Keratinocyte (primary cell): ENCODE results near the gene ASIC2. TPM values are rescaled to one million over a fixed set of nuclear protein-coding genes. Genes with fewer than 3 reads are reported as not detected.

Source experiments
- DNase-seq: peaks from one replicate; pipeline ENCODE4 v3.0.0-alpha.2; 2011; ENCODE audit warnings: low read depth, missing footprints, low spot score
- FAIRE-seq: peaks from 2 replicates; lab custom pipeline; 2011; peaks lifted over from hg19 to GRCh38; lab: Jason Lieb, UNC
- H2AFZ ChIP-seq: 2 replicates; pipeline ENCODE4 v1.6.0; 2012; ENCODE audit warnings: low read length, control low read depth, inconsistent platforms; ENCODE audit not compliant: control insufficient read depth
- H3K27ac ChIP-seq: 2 replicates; pipeline ENCODE4 v1.5.1; 2011; ENCODE audit warnings: low read length; ENCODE audit not compliant: control insufficient read depth, insufficient read depth
- H3K27me3 ChIP-seq: 3 replicates; pipeline ENCODE4 v1.6.0; 2011; ENCODE audit warnings: low read length; ENCODE audit not compliant: control insufficient read depth, insufficient read depth; ENCODE audit errors: extremely low read depth
- H3K36me3 ChIP-seq, 2 experiments: 2 replicates in 1 of 2; 3 replicates in 1 of 2; pipeline ENCODE4 v1.5.1; 2011; ENCODE audit warnings: low read length in 2 of 2, mild to moderate bottlenecking in 1 of 2; ENCODE audit not compliant: control insufficient read depth in 2 of 2, insufficient read depth in 2 of 2; ENCODE audit errors: extremely low read depth in 1 of 2
- H3K4me1 ChIP-seq: 3 replicates; pipeline ENCODE4 v1.5.1; 2011; ENCODE audit warnings: low read length; ENCODE audit not compliant: control insufficient read depth, insufficient read depth; ENCODE audit errors: extremely low read depth
- H3K4me2 ChIP-seq: 3 replicates; pipeline ENCODE4 v1.6.0; 2011; ENCODE audit warnings: low read depth, low read length; ENCODE audit not compliant: control insufficient read depth, insufficient read depth; ENCODE audit errors: extremely low read depth
- H3K4me3 ChIP-seq, 3 experiments: fragments of 200-600 bp in 1 of 3; sonication (generic) in 1 of 3; 2 replicates in 2 of 3; 3 replicates in 1 of 3; pipeline ENCODE4 v1.5.1; 2011 to 2016; ENCODE audit warnings: low read length in 3 of 3, mild to moderate bottlenecking in 3 of 3, control low read depth in 2 of 3, inconsistent platforms in 1 of 3, low read depth in 1 of 3, mixed read lengths in 1 of 3, mixed run types in 1 of 3, moderate library complexity in 1 of 3; ENCODE audit not compliant: control insufficient read depth in 2 of 3, insufficient read depth in 2 of 3; ENCODE audit errors: extremely low read depth in 1 of 3
- H3K79me2 ChIP-seq: 2 replicates; pipeline ENCODE4 v1.6.0; 2012; ENCODE audit warnings: low read length; ENCODE audit not compliant: control insufficient read depth, insufficient read depth
- H3K9ac ChIP-seq: 3 replicates; pipeline ENCODE4 v1.6.0; 2011; ENCODE audit warnings: low read length; ENCODE audit not compliant: control insufficient read depth, insufficient read depth; ENCODE audit errors: extremely low read depth
- H3K9me1 ChIP-seq: 3 replicates; pipeline ENCODE4 v1.6.0; 2011; ENCODE audit warnings: low read length; ENCODE audit not compliant: control insufficient read depth, insufficient read depth; ENCODE audit errors: extremely low read depth
- H3K9me3 ChIP-seq: 2 replicates; pipeline ENCODE4 v1.5.1; 2012; ENCODE audit warnings: low read depth, low read length; ENCODE audit not compliant: control insufficient read depth
- H4K20me1 ChIP-seq: 3 replicates; pipeline ENCODE4 v1.6.0; 2011; ENCODE audit warnings: low read length; ENCODE audit not compliant: control insufficient read depth, insufficient read depth; ENCODE audit errors: extremely low read depth
- CTCF ChIP-seq, 3 experiments: IDR thresholded peaks in 1 of 3; conservative IDR thresholded peaks in 1 of 3; optimal IDR thresholded peaks in 1 of 3; 2 replicates in 2 of 3; 3 replicates in 1 of 3; pipeline versions ENCODE3 to v1.5.1; 2011; ENCODE audit warnings: low read length in 3 of 3, mild to moderate bottlenecking in 3 of 3, moderate library complexity in 2 of 3, control low read depth in 1 of 3, inconsistent platforms in 1 of 3; ENCODE audit not compliant: insufficient read depth in 2 of 3; ENCODE audit errors: extremely low read depth in 1 of 3
- EZH2 ChIP-seq: IDR thresholded peaks from one replicate; pipeline ENCODE4 v1.6.1; 2012; ENCODE audit warnings: inconsistent platforms, mild to moderate bottlenecking, low read length, moderate library complexity
- dilution Hi-C: fragments of 300-500 bp; cut with MboI; formaldehyde crosslinking; loops from one replicate; pipeline ENCODE4 v1.7.0; 2020; ENCODE audit warnings: low sequenced_read_pairs; ENCODE audit not compliant: extremely low pct_ligation_motif_present
- polyA plus RNA-seq, 5 experiments: library from polyadenylated mRNA; depleted of rRNA in 3 of 5; stranded (reverse) in 3 of 5; stranded (forward) in 1 of 5; unstranded in 1 of 5; fragments of >200 nt; gene quantifications; 1 replicate in 1 of 5; 2 replicates in 3 of 5; 3 replicates in 1 of 5; pipeline versions ENCODE4 v1.2.1 to v1.2.3, GENCODE V29; 2011 to 2012; ENCODE audit warnings: missing spikeins in 2 of 5, low read depth in 1 of 5, low replicate concordance in 1 of 5

The ASIC2 gene
- polyA plus RNA-seq, 1 donor (not counting 4 experiments of a cell fraction or from before 2014, with no cell fraction given): not detected

- H3K27me3 ChIP-seq: peaks cover 4% of the 10 kb centered on the region
- no peaks in the 10 kb centered on the region for H4K20me1 ChIP-seq
- H3K4me2 ChIP-seq: no peak overlapping the region
- H3K9me1 ChIP-seq: no peaks in the 10 kb centered on the region
- FAIRE-seq: no peak
- no peak overlapping the region for H3K4me3 ChIP-seq
- no peak overlapping the region for H2AFZ ChIP-seq
- dilution Hi-C loops: no loop called here
- H3K4me1 ChIP-seq: no peaks in the 10 kb centered on the region
- TF ChIP-seq EZH2 (no peak), CTCF (optimal IDR thresholded peaks at IDR 0.05 in 1 of 3, IDR thresholded peaks at IDR 0.05 in 1 of 3, conservative IDR thresholded peaks at IDR 0.05 in 1 of 3; ENCODE audit: extremely low read depth in 1 of 3, insufficient read depth in 2 of 3, low read length in 3 of 3) (no peak)
- no peak overlapping the region for H3K9ac ChIP-seq
- DNase-seq: no peak
- no peaks in the 10 kb centered on the region for H3K9me3 ChIP-seq
- H3K27ac ChIP-seq: no peak overlapping the region
- H3K36me3 ChIP-seq: no peaks in the 10 kb centered on the region
- H3K79me2 ChIP-seq: no peaks in the 10 kb centered on the region
These were observed 265.0 kb downstream of the ASIC2 start for GRCh38 chr17:33028061-33028460.

- H3K79me2 ChIP-seq: no peaks in the 10 kb centered on the region
- no peaks in the 10 kb centered on the region for H3K4me1 ChIP-seq
- H3K27ac ChIP-seq: no peak overlapping the region
- peaks cover 10% of the 10 kb centered on the region for H3K27me3 ChIP-seq
- dilution Hi-C loops: no loop called here
- H3K4me3 ChIP-seq: no peak overlapping the region
- H4K20me1 ChIP-seq: no peaks in the 10 kb centered on the region
- H3K4me2 ChIP-seq: no peak overlapping the region
- FAIRE-seq: no peak
- no peak overlapping the region for H3K9ac ChIP-seq
- no peaks in the 10 kb centered on the region for H3K9me3 ChIP-seq
- H3K9me1 ChIP-seq: no peaks in the 10 kb centered on the region
- TF ChIP-seq EZH2 (no peak), CTCF (optimal IDR thresholded peaks at IDR 0.05 in 1 of 3, IDR thresholded peaks at IDR 0.05 in 1 of 3, conservative IDR thresholded peaks at IDR 0.05 in 1 of 3; ENCODE audit: extremely low read depth in 1 of 3, insufficient read depth in 2 of 3, low read length in 3 of 3) (no peak)
- DNase-seq: no peak
- H2AFZ ChIP-seq: no peak overlapping the region
- no peaks in the 10 kb centered on the region for H3K36me3 ChIP-seq
These were observed 268.2 kb downstream of the ASIC2 start for GRCh38 chr17:33024688-33025486.
